Esophagus squamous epithelium (tissue), 5 donors: Measurements from ENCODE around the gene FOXP1. TPM values are rescaled to one million over a fixed set of nuclear protein-coding genes. Genes with fewer than 3 reads are reported as not detected.

Experiments
- DNase-seq: peaks from one replicate; lab custom pipeline; 2025; lab: John Stamatoyannopoulos, UW
- H3K27ac ChIP-seq, 4 donors: fragments of 200-600 bp; sonication (generic); one replicate each; pipeline ENCODE4 v1.5.1; 2016 to 2019; ENCODE audit warnings: mild to moderate bottlenecking in 1 of 4
- H3K27me3 ChIP-seq, 4 donors: fragments of 200-600 bp; sonication (generic); 1 replicate in 3 of 4; 2 replicates in 1 of 4; pipeline versions ENCODE4 v1.5.1 to v1.6.0; 2017 to 2021; ENCODE audit warnings: antibody characterized with exemption in 1 of 4
- H3K36me3 ChIP-seq, 3 donors: fragments of 200-600 bp; sonication (generic); one replicate each; pipeline ENCODE4 v1.5.1; 2016 to 2019
- H3K4me1 ChIP-seq, 3 donors: fragments of 200-600 bp; sonication (generic); one replicate each; pipeline ENCODE4 v1.5.1; 2017 to 2019
- H3K4me3 ChIP-seq, 4 donors: fragments of 200-600 bp; sonication (generic); 1 replicate in 3 of 4; 2 replicates in 1 of 4; pipeline ENCODE4 v1.5.1; 2016 to 2019; ENCODE audit warnings: mild to moderate bottlenecking in 2 of 4, moderate library complexity in 1 of 4
- H3K9me3 ChIP-seq, 3 donors: fragments of 200-600 bp; sonication (generic); one replicate each; pipeline ENCODE4 v1.5.1; 2016 to 2019
- POLR2A ChIP-seq, 4 donors: fragments of 450-650 bp; IDR thresholded peaks; one replicate each; pipeline ENCODE4 v1.6.1; 2017; ENCODE audit warnings: antibody characterized with exemption in 4 of 4, mild to moderate bottlenecking in 4 of 4, moderate library complexity in 3 of 4
- WGBS, 2 donors: methylation state at CpG; one replicate each; pipeline ENCODE4 v1.1.5; 2018; 5-methylcytosine and 5-hydroxymethylcytosine counted together
- intact Hi-C: fragments of 100-400 bp; cut with DNase I; formaldehyde crosslinking; loops from one replicate; pipeline ENCODE4 v1.15.0; 2022
- total RNA-seq, 4 donors: library from RNA; depleted of rRNA; stranded (reverse); fragments of >200 nt; gene quantifications; one replicate each; pipeline ENCODE4 v1.1.0, GENCODE V29; 2016
- TF ChIP-seq, protein P1 (sequence below), 6 experiments: fragments of 450-650 bp in 4 of 6; fragments of 200-600 bp in 2 of 6; sonication (generic) in 2 of 6; IDR thresholded peaks; one replicate each; pipeline ENCODE4 v1.5.1; 2016 to 2019; ENCODE audit warnings: antibody characterized with exemption in 6 of 6, mild to moderate bottlenecking in 4 of 6, moderate library complexity in 4 of 6
- donor health status: DM: yes; HTN: yes; CAD: no.

Gene FOXP1
- total RNA-seq, 4 donors from 2014 or later: 49.1 to 124 (median 61.1) TPM

DNA sequence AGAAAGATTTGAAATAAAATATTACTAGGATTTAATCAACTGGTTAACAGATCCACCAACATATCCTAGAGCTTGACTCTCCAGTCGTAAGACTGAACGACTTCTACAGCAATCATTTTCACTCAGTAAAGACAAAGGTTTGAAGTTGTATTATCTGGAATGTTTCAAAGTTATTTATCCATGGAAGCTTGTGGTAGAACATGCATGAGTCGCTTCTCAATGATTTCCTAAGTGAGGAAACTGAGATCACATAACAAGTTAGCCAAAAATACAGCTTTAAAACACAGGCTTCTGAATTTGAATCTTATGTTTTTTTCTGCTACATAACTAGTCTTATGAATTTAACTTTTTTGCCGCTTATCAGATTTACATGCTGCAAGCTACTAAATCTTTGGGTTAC lies 241.8 kb downstream of the FOXP1 start:
- DNase-seq: no peak
- 69 to 72% methylated on average over 4 of the region's 4 CpGs for WGBS, 2 donors
- peaks cover 0 to 6% (median 0%) of the 10 kb centered on the region in 3 donors for H3K9me3 ChIP-seq
- H3K4me3 ChIP-seq: no peak overlapping the region
- peaks cover 0 to 13% (median 0%) of the 10 kb centered on the region in 3 donors for H3K36me3 ChIP-seq
- TF ChIP-seq POLR2A (IDR thresholded peaks at IDR 0.05): no peak
- TF ChIP-seq, protein P1, sequence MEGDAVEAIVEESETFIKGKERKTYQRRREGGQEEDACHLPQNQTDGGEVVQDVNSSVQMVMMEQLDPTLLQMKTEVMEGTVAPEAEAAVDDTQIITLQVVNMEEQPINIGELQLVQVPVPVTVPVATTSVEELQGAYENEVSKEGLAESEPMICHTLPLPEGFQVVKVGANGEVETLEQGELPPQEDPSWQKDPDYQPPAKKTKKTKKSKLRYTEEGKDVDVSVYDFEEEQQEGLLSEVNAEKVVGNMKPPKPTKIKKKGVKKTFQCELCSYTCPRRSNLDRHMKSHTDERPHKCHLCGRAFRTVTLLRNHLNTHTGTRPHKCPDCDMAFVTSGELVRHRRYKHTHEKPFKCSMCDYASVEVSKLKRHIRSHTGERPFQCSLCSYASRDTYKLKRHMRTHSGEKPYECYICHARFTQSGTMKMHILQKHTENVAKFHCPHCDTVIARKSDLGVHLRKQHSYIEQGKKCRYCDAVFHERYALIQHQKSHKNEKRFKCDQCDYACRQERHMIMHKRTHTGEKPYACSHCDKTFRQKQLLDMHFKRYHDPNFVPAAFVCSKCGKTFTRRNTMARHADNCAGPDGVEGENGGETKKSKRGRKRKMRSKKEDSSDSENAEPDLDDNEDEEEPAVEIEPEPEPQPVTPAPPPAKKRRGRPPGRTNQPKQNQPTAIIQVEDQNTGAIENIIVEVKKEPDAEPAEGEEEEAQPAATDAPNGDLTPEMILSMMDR (IDR thresholded peaks at IDR 0.05): no peak
- intact Hi-C loops: no loop called here
- H3K4me1 ChIP-seq: peaks cover 0 to 4% (median 0%) of the 10 kb centered on the region in 3 donors
- no peaks in the 10 kb centered on the region for H3K27me3 ChIP-seq
- H3K27ac ChIP-seq: no peak overlapping the region

DNA sequence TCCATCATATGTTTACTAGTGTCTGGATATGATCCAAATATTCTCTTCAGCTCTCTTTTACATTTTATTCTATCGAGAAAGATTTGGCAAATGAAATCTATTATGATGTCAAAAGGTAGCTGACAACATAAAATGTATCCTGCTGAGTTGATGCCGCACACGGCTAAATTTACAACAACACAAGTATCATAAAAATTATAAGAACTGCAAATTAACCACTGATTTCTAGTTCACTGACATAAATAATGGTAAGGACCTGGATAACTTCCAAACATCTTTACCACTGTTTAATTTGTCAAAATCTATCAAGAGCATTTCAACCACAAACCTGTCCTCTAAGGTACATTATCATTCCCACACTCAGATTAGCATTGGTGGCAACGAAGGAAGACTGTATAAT lies 244.5 kb downstream of the FOXP1 start:
- Histone ChIP-seq H3K4me1 (no peaks in the 10 kb centered on the region), H3K27me3 (no peaks in the 10 kb centered on the region), H3K27ac (no peak overlapping the region), H3K9me3 (peaks cover 0 to 6% (median 0%) of the 10 kb centered on the region in 3 donors), H3K36me3 (peaks cover 0 to 13% (median 0%) of the 10 kb centered on the region in 3 donors), H3K4me3 (no peak overlapping the region)
- DNase-seq: no peak
- TF ChIP-seq, protein P1 (IDR thresholded peaks at IDR 0.05): no peak
- no peak for TF ChIP-seq POLR2A (IDR thresholded peaks at IDR 0.05)
- intact Hi-C loops: no loop called here
- 68 to 76% methylated on average over 4 of the region's 4 CpGs for WGBS, 2 donors

DNA sequence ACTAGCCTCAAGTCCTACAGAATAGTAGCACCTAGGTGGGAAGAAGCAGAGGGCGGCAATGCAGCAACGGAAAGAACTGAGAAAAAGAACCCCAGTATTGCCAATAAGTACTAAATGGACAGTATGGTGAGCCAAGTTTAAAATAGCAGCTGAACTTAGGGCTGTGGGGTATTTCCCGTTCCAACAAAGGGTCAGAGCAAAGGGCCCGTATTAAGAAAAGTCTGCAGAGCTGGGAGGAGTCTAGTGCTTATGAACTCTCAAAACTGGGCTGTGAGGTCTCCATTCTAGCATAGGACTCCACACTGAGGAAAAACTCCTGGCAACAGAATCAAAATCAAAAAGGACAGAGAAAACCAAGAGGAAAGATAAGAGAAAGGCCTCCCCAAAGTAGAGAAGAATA lies 250.7 kb downstream of the FOXP1 start:
- H3K4me1 ChIP-seq: peaks cover 0 to 37% (median 0%) of the 10 kb centered on the region in 3 donors
- DNase-seq: no peak
- peaks cover 0 to 15% (median 0%) of the 10 kb centered on the region in 3 donors for H3K36me3 ChIP-seq
- 58 to 78% methylated on average over 4 of the region's 4 CpGs for WGBS, 2 donors
- H3K27me3 ChIP-seq: no peaks in the 10 kb centered on the region
- TF ChIP-seq, protein P1 (IDR thresholded peaks at IDR 0.05): no peak
- no peak for TF ChIP-seq POLR2A (IDR thresholded peaks at IDR 0.05)
- intact Hi-C loops: no loop called here
- H3K9me3 ChIP-seq: no peaks in the 10 kb centered on the region
- no peak overlapping the region for H3K4me3 ChIP-seq
- H3K27ac ChIP-seq: no peak overlapping the region

DNA sequence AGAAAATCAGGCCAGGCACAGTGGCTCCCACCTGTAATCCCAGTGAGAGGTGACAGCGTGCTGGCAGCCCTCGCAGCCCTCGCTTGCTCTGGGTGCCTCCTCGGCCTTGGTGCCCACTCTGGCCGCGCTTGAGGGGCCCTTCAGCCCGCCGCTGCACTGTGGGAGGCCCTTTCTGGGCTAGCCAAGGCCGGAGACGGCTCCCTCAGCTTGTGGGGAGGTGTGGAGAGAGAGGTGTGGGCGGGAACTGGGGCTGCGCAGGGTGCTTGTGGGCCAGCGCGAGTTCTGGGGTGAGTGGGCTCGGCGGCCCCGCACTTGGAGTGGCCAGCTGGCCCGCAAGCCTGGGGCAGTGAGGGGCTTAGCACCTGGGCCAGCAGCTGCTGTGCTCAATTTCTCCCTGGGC lies 252.6 kb downstream of the FOXP1 start:
- peaks cover 0 to 37% (median 0%) of the 10 kb centered on the region in 3 donors for H3K4me1 ChIP-seq
- no peak overlapping the region for H3K4me3 ChIP-seq
- peaks cover 0 to 15% (median 0%) of the 10 kb centered on the region in 3 donors for H3K36me3 ChIP-seq
- no peaks in the 10 kb centered on the region for H3K27me3 ChIP-seq
- TF ChIP-seq, protein P1 (IDR thresholded peaks at IDR 0.05): no peak
- TF ChIP-seq POLR2A (IDR thresholded peaks at IDR 0.05): no peak
- DNase-seq: no peak
- WGBS, 2 donors: 84 to 94% methylated on average over 6 to 8 of the region's 18 CpGs
- no peaks in the 10 kb centered on the region for H3K9me3 ChIP-seq
- no peak overlapping the region for H3K27ac ChIP-seq
- intact Hi-C loops: no loop called here

DNA sequence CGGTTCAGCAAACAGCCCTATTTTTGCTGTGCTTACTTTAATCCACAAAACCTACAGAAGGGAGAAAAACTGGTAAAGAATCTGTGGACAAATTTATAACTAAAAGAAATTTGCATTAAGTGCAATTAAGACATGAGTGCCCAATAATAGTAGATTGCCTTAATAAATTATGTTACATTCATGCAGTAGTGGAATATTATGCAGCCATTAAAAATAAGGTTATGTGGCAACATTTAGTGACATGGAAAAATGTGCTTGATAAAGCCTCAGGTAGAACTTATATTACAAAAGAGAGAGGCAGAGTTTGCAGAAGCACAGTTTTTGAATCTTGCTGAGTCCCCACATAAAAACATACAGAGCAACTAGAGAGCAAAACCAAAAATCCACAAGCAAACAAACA lies 253.0 kb downstream of the FOXP1 start:
- intact Hi-C loops: no loop called here
- 88 to 94% methylated on average over 1 of the region's 1 CpG for WGBS, 2 donors
- no peaks in the 10 kb centered on the region for H3K9me3 ChIP-seq

More for the DNA sequence above, 253.0 kb downstream of the FOXP1 start:
- Histone ChIP-seq H3K27ac (no peak overlapping the region), H3K36me3 (peaks cover 0 to 15% (median 0%) of the 10 kb centered on the region in 3 donors), H3K27me3 (no peaks in the 10 kb centered on the region), H3K4me3 (no peak overlapping the region), H3K4me1 (peaks cover 0 to 37% (median 0%) of the 10 kb centered on the region in 3 donors)
- DNase-seq: no peak
- no peak for TF ChIP-seq POLR2A (IDR thresholded peaks at IDR 0.05)
- TF ChIP-seq, protein P1 (IDR thresholded peaks at IDR 0.05): no peak
